Neutrophil (primary cell): ENCODE measurements around the gene MYO1C.
"Not testable (repeated sequence)": the region's sequence is repeated elsewhere in the genome, so short reads cannot be mapped to it uniquely, and the experiment has no call there.

Experiments used
- H3K27ac ChIP-seq: fragments of 200-600 bp; sonication (generic); 2 replicates; pipeline ENCODE4 v1.5.1; 2016; ENCODE audit warnings: mild to moderate bottlenecking, moderate library complexity
- H3K27me3 ChIP-seq: fragments of 200-600 bp; sonication (generic); 2 replicates; pipeline ENCODE4 v1.6.0; 2016; ENCODE audit warnings: mild to moderate bottlenecking
- H3K36me3 ChIP-seq: fragments of 200-600 bp; sonication (generic); 2 replicates; pipeline ENCODE4 v1.5.1; 2017
- H3K4me1 ChIP-seq, 2 experiments: fragments of 200-600 bp in 1 of 2; sonication (generic) in 1 of 2; 1 replicate in 1 of 2; 2 replicates in 1 of 2; pipeline versions ENCODE4 v1.5.1 to v1.6.1; 2013 to 2016; ENCODE audit warnings: low read depth in 1 of 2, low read length in 1 of 2, mild to moderate bottlenecking in 1 of 2, moderate library complexity in 1 of 2; ENCODE audit not compliant: control insufficient read depth in 1 of 2, insufficient read depth in 1 of 2
- H3K4me3 ChIP-seq, 2 experiments: fragments of 200-600 bp in 1 of 2; sonication (generic) in 1 of 2; 1 replicate in 1 of 2; 2 replicates in 1 of 2; pipeline ENCODE4 v1.5.1; 2013 to 2016; ENCODE audit warnings: low read depth in 1 of 2, low read length in 1 of 2, mild to moderate bottlenecking in 1 of 2, moderate library complexity in 1 of 2
- H3K9me3 ChIP-seq: fragments of 200-600 bp; sonication (generic); 2 replicates; pipeline ENCODE4 v1.5.1; 2016
- CTCF ChIP-seq: fragments of 200-600 bp; sonication (generic); IDR thresholded peaks from 2 replicates; pipeline ENCODE4 v1.5.1; 2016; ENCODE audit warnings: antibody characterized with exemption

MYO1C gene

GRCh38 chr17:1511290-1511689 lies 18.8 kb upstream of the MYO1C start:
- peaks cover 12 to 16% of the 10 kb centered on the region in 2 experiments for H3K4me1 ChIP-seq
- TF ChIP-seq CTCF, result no peak
- H3K4me3 ChIP-seq, result no peak overlapping the region
- no peak overlapping the region for H3K27ac ChIP-seq
- peaks cover 76% of the 10 kb centered on the region for H3K36me3 ChIP-seq
- H3K9me3 ChIP-seq, result no peaks in the 10 kb centered on the region
- H3K27me3 ChIP-seq, result no peaks in the 10 kb centered on the region

- peaks cover 96% of the 10 kb centered on the region for H3K36me3 ChIP-seq
- no peak overlapping the region for H3K27ac ChIP-seq
- no peak overlapping the region for H3K4me3 ChIP-seq
- H3K4me1 ChIP-seq, result no peaks in the 10 kb centered on the region
- H3K27me3 ChIP-seq, result no peaks in the 10 kb centered on the region
- no peaks in the 10 kb centered on the region for H3K9me3 ChIP-seq
- TF ChIP-seq CTCF, result no peak
These were observed 16.9 kb upstream of the MYO1C start for GRCh38 chr17:1509290-1509881.

- H3K36me3 ChIP-seq, result peaks cover 99% of the 10 kb centered on the region
- not testable (repeated sequence) for H3K4me1 ChIP-seq, H3K4me3 ChIP-seq, H3K27ac ChIP-seq, H3K27me3 ChIP-seq, H3K9me3 ChIP-seq
These were observed 16.2 kb upstream of the MYO1C start for GRCh38 chr17:1508709-1509108.

- no peaks in the 10 kb centered on the region for H3K9me3 ChIP-seq
- no peak for TF ChIP-seq CTCF
- H3K4me3 ChIP-seq, result no peak overlapping the region
- no peak overlapping the region for H3K27ac ChIP-seq
- no peaks in the 10 kb centered on the region for H3K27me3 ChIP-seq
- no peaks in the 10 kb centered on the region for H3K4me1 ChIP-seq
- H3K36me3 ChIP-seq, result peaks cover 96% of the 10 kb centered on the region
These were observed 14.3 kb upstream of the MYO1C start for GRCh38 chr17:1506649-1507267.

- no peak overlapping the region for H3K27ac ChIP-seq
- no peaks in the 10 kb centered on the region for H3K9me3 ChIP-seq
- H3K36me3 ChIP-seq, result peaks cover 94% of the 10 kb centered on the region
- no peaks in the 10 kb centered on the region for H3K27me3 ChIP-seq
- no peak for TF ChIP-seq CTCF
- H3K4me3 ChIP-seq, result no peak overlapping the region
- H3K4me1 ChIP-seq, result no peaks in the 10 kb centered on the region
These were observed 13.1 kb upstream of the MYO1C start for GRCh38 chr17:1505586-1505985.

- no peak overlapping the region for H3K27ac ChIP-seq
- peaks cover 94% of the 10 kb centered on the region for H3K36me3 ChIP-seq
- TF ChIP-seq CTCF, result no peak
- H3K9me3 ChIP-seq, result no peaks in the 10 kb centered on the region
- no peak overlapping the region for H3K4me3 ChIP-seq
- no peaks in the 10 kb centered on the region for H3K4me1 ChIP-seq
- H3K27me3 ChIP-seq, result no peaks in the 10 kb centered on the region
These were observed 12.4 kb upstream of the MYO1C start for GRCh38 chr17:1504866-1505265.
